Upper lobe of left lung (tissue), 6 donors: ENCODE data around the gene SEMA4D. TPM values are rescaled to one million over a fixed set of nuclear protein-coding genes. Genes with fewer than 3 reads are reported as not detected.

Experiments used
- ATAC-seq, 2 donors: fragments of 200-7000 bp; cut with Tn5 transposase; one replicate each; pipeline ENCODE4 v1.9.1; 2022; ENCODE audit warnings: mild to moderate bottlenecking in 2 of 2, moderate library complexity in 2 of 2; ENCODE audit not compliant: low FRiP score in 2 of 2
- DNase-seq, 2 donors: peaks; one replicate each; pipeline ENCODE4 v3.0.0-alpha.2; 2019 to 2020
- H3K27ac ChIP-seq, 4 donors: fragments of 200-600 bp; sonication (generic); one replicate each; pipeline ENCODE4 v1.5.1; 2016 to 2019
- H3K27me3 ChIP-seq, 4 donors: fragments of 200-600 bp; sonication (generic); one replicate each; pipeline ENCODE4 v1.5.1; 2017 to 2019
- H3K36me3 ChIP-seq, 4 donors: fragments of 200-600 bp; sonication (generic); one replicate each; pipeline ENCODE4 v1.5.1; 2016 to 2019
- H3K4me1 ChIP-seq, 4 donors: fragments of 200-600 bp; sonication (generic); one replicate each; pipeline ENCODE4 v1.5.1; 2018 to 2019
- H3K4me3 ChIP-seq, 4 donors: fragments of 200-600 bp; sonication (generic); one replicate each; pipeline ENCODE4 v1.5.1; 2017 to 2019; ENCODE audit warnings: mild to moderate bottlenecking in 2 of 4, moderate library complexity in 1 of 4
- H3K9me3 ChIP-seq, 4 donors: fragments of 200-600 bp; sonication (generic); one replicate each; pipeline ENCODE4 v1.5.1; 2018 to 2019
- CTCF ChIP-seq, 6 experiments: fragments of 450-650 bp in 4 of 6; fragments of 200-600 bp in 2 of 6; sonication (generic) in 2 of 6; IDR thresholded peaks; one replicate each; pipeline ENCODE4 v1.5.1; 2016 to 2019; ENCODE audit warnings: antibody characterized with exemption in 6 of 6
- EP300 ChIP-seq, 4 donors: sonication (generic); formaldehyde crosslinking; IDR thresholded peaks; one replicate each; pipeline ENCODE4 v1.5.1; 2017; ENCODE audit warnings: antibody characterized with exemption in 4 of 4, control low read depth in 2 of 4
- POLR2A ChIP-seq, 4 donors: fragments of 450-650 bp; IDR thresholded peaks; one replicate each; pipeline ENCODE4 v1.5.1; 2016 to 2017; ENCODE audit warnings: antibody characterized with exemption in 4 of 4, mild to moderate bottlenecking in 2 of 4
- POLR2AphosphoS5 ChIP-seq, 2 donors: sonication (generic); formaldehyde crosslinking; IDR thresholded peaks; one replicate each; pipeline ENCODE4 v1.5.1; 2017; ENCODE audit warnings: antibody characterized with exemption in 2 of 2
- WGBS, 2 donors: methylation state at CpG; one replicate each; pipeline ENCODE4 v1.1.5; 2017 to 2018; 5-methylcytosine and 5-hydroxymethylcytosine counted together
- total RNA-seq, 6 donors: library from RNA; depleted of rRNA in 4 of 6; stranded (reverse); fragments of >200 nt in 4 of 6; gene quantifications; one replicate each; pipeline versions ENCODE4 v1.1.0 to v1.2.1, GENCODE V29; 2016 to 2021
- donor health status: DM: no; HTN: no; CAD: no; lungs with moderate emphysema.
- donor health status: DM: no; HTN: yes; CAD: no; lungs with severe emphysema.

SEMA4D gene
- 10 to 100 TPM; 24.6 to 61.3 (median 41.8) TPM for total RNA-seq

GRCh38 chr9:89497978-89498851, at the start of gene SEMA4D:
Gene SEMA4D, minus strand, starts transcription at chr9:89498113. Its CDS starts 92,657 bp downstream, at chr9:89405456.
- ATAC-seq (peak; percentile 70 to 71), DNase-seq (peak; percentile 87 to 92)
- 17 to 46% methylated on average over 8 to 18 of the region's 42 CpGs for WGBS, 2 donors
- Histone ChIP-seq H3K27me3 (no peaks in the 10 kb centered on the region), H3K9me3 (no peaks in the 10 kb centered on the region), H3K4me1 (peaks cover 16 to 42% (median 27%) of the 10 kb centered on the region in 4 donors), H3K36me3 (no peaks in the 10 kb centered on the region), H3K4me3 (peak within 1 kb of the TSS; percentile 65 to 87 (median 82)), H3K27ac (peak within 1 kb of the TSS; percentile 68 to 94 (median 82))
- TF ChIP-seq POLR2AphosphoS5 (IDR thresholded peaks at IDR 0.05), result no peak
- TF ChIP-seq POLR2A (IDR thresholded peaks at IDR 0.05), result no peak
- TF ChIP-seq EP300 (IDR thresholded peaks at IDR 0.05), result no peak
- no peak for TF ChIP-seq CTCF (IDR thresholded peaks at IDR 0.05)

- DNase-seq (no peak), ATAC-seq (no peak)
- Histone ChIP-seq H3K4me3 (no peak overlapping the region), H3K27me3 (no peaks in the 10 kb centered on the region), H3K27ac (no peak overlapping the region), H3K36me3 (no peaks in the 10 kb centered on the region), H3K4me1 (no peaks in the 10 kb centered on the region), H3K9me3 (peaks cover 0 to 11% (median 0%) of the 10 kb centered on the region in 4 donors)
- TF ChIP-seq CTCF (IDR thresholded peaks at IDR 0.05), result no peak
- no peak for TF ChIP-seq POLR2AphosphoS5 (IDR thresholded peaks at IDR 0.05)
- no peak for TF ChIP-seq POLR2A (IDR thresholded peaks at IDR 0.05)
- TF ChIP-seq EP300 (IDR thresholded peaks at IDR 0.05), result no peak
- 92 to 97% methylated on average over 1 of the region's 1 CpG for WGBS, 2 donors
Measured at GRCh38 chr9:89547000-89547399, 49.1 kb upstream of the SEMA4D start.

- Histone ChIP-seq H3K4me1 (no peaks in the 10 kb centered on the region), H3K4me3 (no peak overlapping the region), H3K9me3 (peaks cover 0 to 11% (median 0%) of the 10 kb centered on the region in 4 donors), H3K27me3 (no peaks in the 10 kb centered on the region), H3K36me3 (no peaks in the 10 kb centered on the region), H3K27ac (no peak overlapping the region)
- no peak for DNase-seq
- 70 to 83% methylated on average over 5 of the region's 5 CpGs for WGBS, 2 donors
- ATAC-seq, result no peak
- TF ChIP-seq POLR2A (IDR thresholded peaks at IDR 0.05) (no peak), POLR2AphosphoS5 (IDR thresholded peaks at IDR 0.05) (no peak), EP300 (IDR thresholded peaks at IDR 0.05) (no peak), CTCF (IDR thresholded peaks at IDR 0.05) (no peak)
Measured at GRCh38 chr9:89544279-89544661, 46.4 kb upstream of the SEMA4D start.

GRCh38 chr9:89543621-89544278, 45.8 kb upstream of the SEMA4D start:
- 89 to 96% methylated on average over 13 to 14 of the region's 14 CpGs for WGBS, 2 donors
- ATAC-seq (no peak), DNase-seq (no peak)

More at GRCh38 chr9:89543621-89544278, 45.8 kb upstream of the SEMA4D start:
- peaks cover 0 to 11% (median 0%) of the 10 kb centered on the region in 4 donors for H3K9me3 ChIP-seq
- TF ChIP-seq POLR2A (IDR thresholded peaks at IDR 0.05) (no peak), EP300 (IDR thresholded peaks at IDR 0.05) (no peak), POLR2AphosphoS5 (IDR thresholded peaks at IDR 0.05) (no peak), CTCF (IDR thresholded peaks at IDR 0.05) (no peak)
- H3K27me3 ChIP-seq, result no peaks in the 10 kb centered on the region
- H3K4me1 ChIP-seq, result no peaks in the 10 kb centered on the region
- H3K27ac ChIP-seq, result no peak overlapping the region
- no peak overlapping the region for H3K4me3 ChIP-seq
- no peaks in the 10 kb centered on the region for H3K36me3 ChIP-seq
